Trophoblast cell (in vitro differentiated cells and primary cell): ENCODE measurements around the gene PKP1.

ENCODE experiments used
- DNase-seq, 2 donors: peaks; one replicate each; pipeline ENCODE4 v3.0.0-alpha.2; 2016
- H2AFZ ChIP-seq: 2 replicates; pipeline ENCODE4 v1.6.1; 2013; ENCODE audit warnings: low read length, moderate library complexity, mild to moderate bottlenecking; ENCODE audit not compliant: insufficient read depth, poor library complexity
- H2AK5ac ChIP-seq: 2 replicates; pipeline ENCODE4 v1.6.1; 2013; ENCODE audit warnings: mild to moderate bottlenecking, low read length
- H2BK120ac ChIP-seq: 2 replicates; pipeline ENCODE4 v1.6.1; 2013; ENCODE audit warnings: low read length, mild to moderate bottlenecking, moderate library complexity; ENCODE audit not compliant: insufficient read depth, poor library complexity
- H2BK12ac ChIP-seq: 2 replicates; pipeline ENCODE4 v1.6.1; 2013; ENCODE audit warnings: mild to moderate bottlenecking, low read length, moderate library complexity
- H2BK5ac ChIP-seq: 2 replicates; pipeline ENCODE4 v1.6.1; 2013; ENCODE audit warnings: low read length, low read depth, moderate library complexity, mild to moderate bottlenecking; ENCODE audit not compliant: poor library complexity
- H3K14ac ChIP-seq: 2 replicates; pipeline ENCODE4 v1.6.1; 2013; ENCODE audit warnings: mild to moderate bottlenecking, low read length
- H3K18ac ChIP-seq: 2 replicates; pipeline ENCODE4 v1.6.1; 2013; ENCODE audit warnings: mild to moderate bottlenecking, low read length
- H3K23ac ChIP-seq: 2 replicates; pipeline ENCODE4 v1.6.1; 2013; ENCODE audit warnings: low read length
- H3K27ac ChIP-seq: 2 replicates; pipeline ENCODE4 v1.5.1; 2013; ENCODE audit warnings: low read depth, mild to moderate bottlenecking, inconsistent platforms, low read length, moderate library complexity
- H3K27me3 ChIP-seq: 2 replicates; pipeline ENCODE4 v1.6.1; 2013; ENCODE audit warnings: inconsistent platforms, mild to moderate bottlenecking, low read length, moderate library complexity; ENCODE audit not compliant: insufficient read depth
- H3K36me3 ChIP-seq, 2 experiments: 1 replicate in 1 of 2; 2 replicates in 1 of 2; pipeline ENCODE4 v1.6.1; 2013; ENCODE audit warnings: low read length in 2 of 2, mild to moderate bottlenecking in 2 of 2, moderate library complexity in 1 of 2; ENCODE audit not compliant: insufficient read depth in 2 of 2, control insufficient read depth in 1 of 2
- H3K4ac ChIP-seq: 2 replicates; pipeline ENCODE4 v1.6.1; 2013; ENCODE audit warnings: low read depth, mild to moderate bottlenecking, low read length, moderate library complexity
- H3K4me1 ChIP-seq, 2 experiments: 1 replicate in 1 of 2; 2 replicates in 1 of 2; pipeline ENCODE4 v1.6.1; 2013; ENCODE audit warnings: low read length in 2 of 2, mild to moderate bottlenecking in 2 of 2, moderate library complexity in 1 of 2; ENCODE audit not compliant: insufficient read depth in 2 of 2, control insufficient read depth in 1 of 2
- H3K4me2 ChIP-seq: 2 replicates; pipeline ENCODE4 v1.6.1; 2013; ENCODE audit warnings: inconsistent platforms, mild to moderate bottlenecking, low read length, moderate library complexity
- H3K4me3 ChIP-seq: 2 replicates; pipeline ENCODE4 v1.5.1; 2013; ENCODE audit warnings: mild to moderate bottlenecking, low read depth, low read length, inconsistent platforms
- H3K79me1 ChIP-seq: one replicate; pipeline ENCODE4 v1.6.1; 2013; ENCODE audit warnings: low read length
- H3K79me2 ChIP-seq: 2 replicates; pipeline ENCODE4 v1.6.1; 2013; ENCODE audit warnings: low read length, mild to moderate bottlenecking; ENCODE audit not compliant: control insufficient read depth, insufficient read depth, poor library complexity
- H3K9ac ChIP-seq: 2 replicates; pipeline ENCODE4 v1.6.1; 2013; ENCODE audit warnings: mild to moderate bottlenecking, low read length
- H3K9me3 ChIP-seq: 2 replicates; pipeline ENCODE4 v1.6.1; 2013; ENCODE audit warnings: low read depth, mild to moderate bottlenecking, control low read depth, inconsistent platforms, low read length; ENCODE audit not compliant: insufficient read depth
- H4K12ac ChIP-seq: 2 replicates; pipeline ENCODE4 v1.6.1; 2013; ENCODE audit warnings: low read depth, mild to moderate bottlenecking, low read length, moderate library complexity
- H4K8ac ChIP-seq: 2 replicates; pipeline ENCODE4 v1.6.1; 2013; ENCODE audit warnings: low read depth, mild to moderate bottlenecking, low read length, moderate library complexity
- H4K91ac ChIP-seq: one replicate; pipeline ENCODE4 v1.6.1; 2013; ENCODE audit warnings: low read depth, mild to moderate bottlenecking, low read length, moderate library complexity
- WGBS: extraction: QIAGEN DNeasy Blood & Tissue Kit; methylation state at CpG from one replicate; pipeline ENCODE4 v1.1.7; 2013; ENCODE audit warnings: missing lambda C conversion rate; ENCODE audit not compliant: insufficient read length, insufficient coverage; ENCODE audit errors: extremely low coverage; 5-methylcytosine and 5-hydroxymethylcytosine counted together

The PKP1 gene

DNA sequence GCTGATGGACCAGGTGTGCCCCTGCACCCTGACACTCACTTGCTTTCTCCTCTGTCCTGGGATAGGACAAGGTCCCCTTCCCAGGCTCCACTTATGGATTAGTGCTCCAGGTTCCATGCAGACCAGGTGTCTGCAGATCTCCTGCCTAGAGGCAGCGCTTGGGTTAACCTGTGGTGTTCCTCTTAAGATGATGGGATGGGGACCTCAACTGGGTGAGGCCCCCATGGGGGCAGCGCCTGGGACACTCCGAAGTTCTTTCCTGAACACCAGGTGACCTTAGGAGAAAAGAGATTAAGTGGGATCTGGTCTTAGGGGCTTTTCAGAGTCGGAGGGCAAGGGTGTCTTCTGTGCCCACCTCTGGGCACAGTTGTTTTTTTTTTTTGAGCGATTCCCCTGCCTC is 72.9 kb downstream of the PKP1 start:
- Histone ChIP-seq H2BK12ac (no peak overlapping the region), H3K4me3 (no peak overlapping the region), H3K23ac (no peak overlapping the region), H4K12ac (no peak overlapping the region), H3K79me2 (no peaks in the 10 kb centered on the region), H2BK5ac (no peak overlapping the region), H3K36me3 (no peaks in the 10 kb centered on the region), H3K27ac (no peak overlapping the region), H3K9me3 (peaks cover 2% of the 10 kb centered on the region), H3K27me3 (no peaks in the 10 kb centered on the region), H3K4me1 (peaks cover 9 to 14% of the 10 kb centered on the region in 2 experiments), H3K14ac (no peak overlapping the region), H3K4me2 (no peak overlapping the region), H3K9ac (no peak overlapping the region), H3K4ac (no peak overlapping the region), H2AFZ (no peak overlapping the region), H3K18ac (no peak overlapping the region), H4K91ac (no peak overlapping the region), H2AK5ac (no peak overlapping the region), H4K8ac (no peak overlapping the region), H3K79me1 (no peaks in the 10 kb centered on the region), H2BK120ac (no peak overlapping the region)
- WGBS = no CpG with 5 or more reads among the region's 5 CpGs
- DNase-seq = no peak

DNA sequence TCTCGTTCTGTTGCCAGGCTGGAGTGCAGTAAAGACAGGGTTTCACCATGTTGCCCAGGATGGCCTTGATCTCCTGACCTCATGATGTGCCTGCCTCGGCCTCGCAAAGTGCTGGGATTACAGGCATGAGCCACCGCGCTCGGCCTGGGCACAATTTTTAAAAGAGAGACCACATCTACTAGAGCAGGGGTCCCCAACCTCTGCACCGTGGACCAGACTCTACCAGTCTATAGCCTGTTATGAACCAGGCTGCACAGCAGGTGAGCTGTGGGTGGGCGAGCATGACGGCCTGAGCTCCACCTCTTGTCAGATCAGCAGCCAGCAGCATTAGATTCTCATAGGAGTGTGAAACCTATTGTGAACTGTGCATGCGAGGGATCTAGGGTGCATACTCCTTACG is 73.4 kb downstream of the PKP1 start:
- H3K18ac ChIP-seq = no peak overlapping the region
- no peaks in the 10 kb centered on the region for H3K79me1 ChIP-seq
- H3K14ac ChIP-seq = no peak overlapping the region
- H3K79me2 ChIP-seq = no peaks in the 10 kb centered on the region
- H2BK120ac ChIP-seq = no peak overlapping the region
- H4K12ac ChIP-seq = no peak overlapping the region
- H3K4me2 ChIP-seq = no peak overlapping the region
- no peaks in the 10 kb centered on the region for H3K36me3 ChIP-seq
- H3K4ac ChIP-seq = no peak overlapping the region
- no peak overlapping the region for H3K27ac ChIP-seq
- no peak overlapping the region for H2AK5ac ChIP-seq
- no peak overlapping the region for H2BK5ac ChIP-seq
- no peaks in the 10 kb centered on the region for H3K27me3 ChIP-seq
- H4K8ac ChIP-seq = no peak overlapping the region
- DNase-seq = no peak
- H4K91ac ChIP-seq = no peak overlapping the region
- no peak overlapping the region for H3K9ac ChIP-seq
- no peak overlapping the region for H2AFZ ChIP-seq
- no peak overlapping the region for H2BK12ac ChIP-seq
- no peak overlapping the region for H3K4me3 ChIP-seq
- H3K23ac ChIP-seq = no peak overlapping the region
- peaks cover 9 to 14% of the 10 kb centered on the region in 2 experiments for H3K4me1 ChIP-seq
- H3K9me3 ChIP-seq = peaks cover 2% of the 10 kb centered on the region
- WGBS = no CpG with 5 or more reads among the region's 11 CpGs

DNA sequence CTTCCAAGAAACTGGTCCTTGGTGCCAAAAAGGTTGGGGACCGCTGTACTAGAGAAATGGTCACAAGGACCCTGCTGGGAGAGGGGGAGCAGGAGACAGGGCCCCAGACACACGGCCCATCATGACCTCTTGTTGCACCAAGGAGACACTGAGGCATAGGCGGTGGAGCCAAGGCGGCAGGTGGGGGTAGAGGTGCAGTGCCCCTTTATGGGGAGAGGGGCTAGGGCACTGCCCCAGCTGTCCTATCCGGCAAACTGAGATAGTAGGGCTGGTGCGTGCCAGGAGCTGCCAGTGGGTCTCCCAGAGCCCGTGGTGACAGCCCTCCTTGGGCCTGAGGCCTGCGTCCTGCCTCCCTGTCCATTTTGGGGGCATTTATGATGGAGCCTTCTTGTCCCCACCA is 73.9 kb downstream of the PKP1 start:
- Histone ChIP-seq H3K79me1 (no peaks in the 10 kb centered on the region), H3K9ac (no peak overlapping the region), H3K23ac (no peak overlapping the region), H3K4me1 (peaks cover 9 to 14% of the 10 kb centered on the region in 2 experiments), H3K9me3 (peaks cover 2% of the 10 kb centered on the region), H2BK5ac (no peak overlapping the region), H3K4ac (no peak overlapping the region), H3K4me3 (no peak overlapping the region), H3K4me2 (no peak overlapping the region), H4K91ac (no peak overlapping the region), H2BK12ac (no peak overlapping the region), H3K27me3 (no peaks in the 10 kb centered on the region), H4K8ac (no peak overlapping the region), H3K18ac (no peak overlapping the region), H3K79me2 (no peaks in the 10 kb centered on the region), H4K12ac (no peak overlapping the region), H2BK120ac (no peak overlapping the region), H3K27ac (no peak overlapping the region), H3K36me3 (no peaks in the 10 kb centered on the region), H3K14ac (no peak overlapping the region), H2AFZ (no peak overlapping the region), H2AK5ac (no peak overlapping the region)
- WGBS = no CpG with 5 or more reads among the region's 8 CpGs
- DNase-seq = no peak

DNA sequence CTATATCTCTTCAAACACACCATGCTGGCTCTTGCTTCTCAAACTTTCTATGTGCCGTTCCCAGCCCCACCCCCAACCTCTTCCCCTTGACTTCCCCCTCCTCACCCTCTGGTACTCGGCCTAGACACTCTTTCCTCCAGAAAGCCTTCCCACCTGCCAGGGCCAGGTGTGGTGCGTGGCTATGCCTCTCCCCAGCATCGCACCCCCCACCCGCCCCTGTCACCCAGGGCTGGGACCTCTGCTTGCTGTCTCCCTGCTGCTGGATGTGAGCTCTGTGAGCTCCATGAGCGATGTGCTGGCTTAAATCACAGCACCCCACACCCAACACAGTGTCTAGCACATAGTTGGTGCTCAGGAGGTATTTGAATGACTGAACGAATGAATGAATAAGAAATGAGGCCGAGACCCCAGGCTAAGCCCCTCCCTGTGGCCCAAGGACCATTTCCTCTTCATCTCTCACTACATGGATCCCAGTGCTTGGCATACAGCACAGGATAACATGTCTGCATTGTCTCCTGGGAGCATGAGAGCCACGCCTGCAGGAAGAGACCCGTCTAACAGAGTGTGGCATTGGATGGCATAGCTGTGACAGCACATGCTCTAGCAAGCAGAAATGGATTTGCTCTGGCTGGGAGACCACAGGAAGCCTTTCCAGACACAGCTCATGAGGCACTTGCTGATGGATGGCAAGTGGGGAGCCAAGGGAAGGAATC is 74.5 kb downstream of the PKP1 start:
- Histone ChIP-seq H3K9me3 (peaks cover 2% of the 10 kb centered on the region), H3K79me2 (no peaks in the 10 kb centered on the region), H3K4me3 (no peak overlapping the region), H3K79me1 (no peaks in the 10 kb centered on the region), H3K4me1 (peaks cover 9 to 14% of the 10 kb centered on the region in 2 experiments), H4K8ac (no peak overlapping the region), H3K18ac (no peak overlapping the region), H3K4me2 (no peak overlapping the region), H2AK5ac (no peak overlapping the region), H2BK120ac (no peak overlapping the region), H3K14ac (no peak overlapping the region), H3K4ac (no peak overlapping the region), H4K12ac (no peak overlapping the region), H3K27me3 (no peaks in the 10 kb centered on the region), H2AFZ (no peak overlapping the region), H4K91ac (no peak overlapping the region), H3K23ac (no peak overlapping the region), H2BK12ac (no peak overlapping the region), H3K27ac (no peak overlapping the region), H2BK5ac (no peak overlapping the region), H3K9ac (no peak overlapping the region), H3K36me3 (no peaks in the 10 kb centered on the region)
- no peak for DNase-seq
- no CpG with 5 or more reads among the region's 10 CpGs for WGBS
